ENCODE measurements around the gene GMDS. TPM values are rescaled to one million over a fixed set of nuclear protein-coding genes. Genes with fewer than 3 reads are reported as not detected.
"Not testable (repeated sequence)": the region's sequence is repeated elsewhere in the genome, so short reads cannot be mapped to it uniquely, and the experiment has no call there.

Gene GMDS
- total RNA-seq, 2 experiments from 2014 or later, result 13.9 to 16.4 TPM

DNA sequence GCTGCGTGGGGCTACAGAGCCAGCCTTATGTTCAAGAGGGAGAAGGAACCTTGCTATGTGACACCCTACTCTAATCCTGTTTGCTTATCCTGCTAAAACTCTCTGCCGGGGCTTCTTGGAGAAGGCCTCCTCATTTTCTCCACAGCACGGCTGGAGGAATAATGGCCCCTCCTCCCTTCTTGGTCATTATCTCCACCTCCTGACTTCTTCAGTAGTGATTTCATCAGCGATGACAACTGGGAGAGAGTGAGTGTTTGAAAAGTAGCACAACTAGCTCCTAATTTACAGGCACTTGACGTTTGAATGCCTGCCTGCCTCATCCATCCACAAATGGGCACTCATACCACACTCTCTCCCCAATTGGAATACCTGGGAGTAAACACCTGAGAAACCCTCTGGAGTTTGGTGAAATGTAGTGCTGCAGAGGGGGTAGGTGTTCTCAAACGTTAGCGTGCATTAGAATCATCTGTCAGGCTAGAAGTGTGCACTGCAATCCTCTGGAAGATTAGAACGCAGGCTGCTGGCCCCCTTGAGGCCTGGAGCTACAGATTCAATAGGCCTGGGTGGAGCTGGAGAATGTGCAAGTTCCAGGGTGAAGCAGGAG lies 487.2 kb downstream of the GMDS start:
- Histone ChIP-seq H3K4me3 (ENCODE audit: low read length) (no peak overlapping the region), H3K4me1 (ENCODE audit: insufficient read depth, low read length) (no peaks in the 10 kb centered on the region), H3K36me3 (ENCODE audit: insufficient read depth, low read length) (no peaks in the 10 kb centered on the region), H3K9me3 (ENCODE audit: control insufficient read depth in 1 of 2, insufficient read depth in 1 of 2, low read length in 2 of 2) (no peaks in the 10 kb centered on the region), H3K27me3 (ENCODE audit: control insufficient read depth in 1 of 2, insufficient read depth in 2 of 2, low read length in 2 of 2) (no peaks in the 10 kb centered on the region), H3K27ac (ENCODE audit: low read depth in 1 of 2, low read length in 2 of 2) (no peak overlapping the region)
- Mint-ChIP-seq H3K4me3 (no peak overlapping the region), H3K27me3 (no peaks in the 10 kb centered on the region), H3K4me1 (ENCODE audit: low read depth) (no peaks in the 10 kb centered on the region), H3K36me3 (ENCODE audit: low read depth) (peaks cover 32% of the 10 kb centered on the region), H3K9me3 (peaks cover 3% of the 10 kb centered on the region), H3K27ac (no peak overlapping the region)
- POLR2A ChIA-PET, result no interaction called here
- DNase-seq (no peak), ATAC-seq (ENCODE audit: poor library complexity) (no peak)
- CTCF ChIA-PET, result no interaction called here
- intact Hi-C loops (cut with DNase I, micrococcal nuclease), result no loop called here
- TF ChIP-seq, protein P1, sequence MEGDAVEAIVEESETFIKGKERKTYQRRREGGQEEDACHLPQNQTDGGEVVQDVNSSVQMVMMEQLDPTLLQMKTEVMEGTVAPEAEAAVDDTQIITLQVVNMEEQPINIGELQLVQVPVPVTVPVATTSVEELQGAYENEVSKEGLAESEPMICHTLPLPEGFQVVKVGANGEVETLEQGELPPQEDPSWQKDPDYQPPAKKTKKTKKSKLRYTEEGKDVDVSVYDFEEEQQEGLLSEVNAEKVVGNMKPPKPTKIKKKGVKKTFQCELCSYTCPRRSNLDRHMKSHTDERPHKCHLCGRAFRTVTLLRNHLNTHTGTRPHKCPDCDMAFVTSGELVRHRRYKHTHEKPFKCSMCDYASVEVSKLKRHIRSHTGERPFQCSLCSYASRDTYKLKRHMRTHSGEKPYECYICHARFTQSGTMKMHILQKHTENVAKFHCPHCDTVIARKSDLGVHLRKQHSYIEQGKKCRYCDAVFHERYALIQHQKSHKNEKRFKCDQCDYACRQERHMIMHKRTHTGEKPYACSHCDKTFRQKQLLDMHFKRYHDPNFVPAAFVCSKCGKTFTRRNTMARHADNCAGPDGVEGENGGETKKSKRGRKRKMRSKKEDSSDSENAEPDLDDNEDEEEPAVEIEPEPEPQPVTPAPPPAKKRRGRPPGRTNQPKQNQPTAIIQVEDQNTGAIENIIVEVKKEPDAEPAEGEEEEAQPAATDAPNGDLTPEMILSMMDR (IDR thresholded peaks at IDR 0.05), result no peak

DNA sequence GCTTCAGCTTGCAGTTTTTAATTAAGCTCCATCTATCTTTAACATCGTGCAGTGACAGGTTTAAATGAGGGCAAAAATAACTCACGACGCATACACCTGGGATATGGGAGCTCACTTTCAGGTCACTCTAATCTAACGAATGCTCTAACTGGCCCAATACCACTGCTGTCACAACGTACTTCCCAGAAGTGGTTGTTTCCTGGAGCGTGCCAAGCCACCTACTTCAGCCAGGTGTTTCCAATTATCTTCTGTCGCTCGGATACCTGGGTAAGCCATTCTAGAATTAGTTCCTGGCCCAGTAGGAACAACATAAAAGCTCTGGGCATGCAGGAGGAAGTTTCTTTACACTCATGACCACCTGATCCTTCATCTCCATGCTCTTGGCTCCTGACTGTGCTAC lies 488.3 kb downstream of the GMDS start:
- DNase-seq, result no peak

DNA sequence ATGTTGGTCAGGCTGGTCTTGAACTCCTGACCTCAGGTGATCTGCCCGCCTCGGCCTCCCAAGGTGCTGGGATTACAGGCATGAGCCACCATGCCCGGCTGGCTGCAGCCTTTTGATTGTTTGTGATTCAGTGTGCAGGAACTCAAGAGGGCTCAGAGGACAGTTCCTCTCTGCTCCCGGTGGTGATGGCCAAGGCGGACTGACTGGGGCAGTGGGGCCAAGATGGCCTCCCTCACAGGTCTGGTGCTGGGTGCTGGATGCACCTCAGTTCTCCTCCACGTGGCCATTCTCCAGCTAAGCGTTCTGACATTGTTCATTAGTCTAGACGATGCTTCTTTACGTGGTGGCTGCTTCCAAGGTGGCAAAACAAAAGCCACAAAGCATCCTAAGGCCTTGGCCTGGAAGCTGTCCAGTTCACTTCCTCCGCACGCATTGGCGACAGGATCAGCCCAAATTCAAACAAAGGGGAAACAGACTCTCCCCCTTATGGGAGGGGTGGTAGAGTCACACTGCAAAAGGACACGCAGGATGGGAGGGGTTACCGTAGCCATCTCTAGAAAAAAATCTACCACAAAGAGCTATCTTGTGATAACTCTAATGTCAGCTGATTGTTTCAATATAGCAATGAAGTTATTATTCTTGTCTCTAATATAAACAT lies 488.8 kb downstream of the GMDS start:
- TF ChIP-seq, protein P1 (IDR thresholded peaks at IDR 0.05), result no peak
- Mint-ChIP-seq H3K4me1 (ENCODE audit: low read depth) (no peaks in the 10 kb centered on the region), H3K27ac (no peak overlapping the region), H3K4me3 (no peak overlapping the region), H3K36me3 (ENCODE audit: low read depth) (peaks cover 47% of the 10 kb centered on the region), H3K9me3 (peaks cover 3% of the 10 kb centered on the region), H3K27me3 (no peaks in the 10 kb centered on the region)
- H3K36me3 ChIP-seq (ENCODE audit: insufficient read depth, low read length), result no peaks in the 10 kb centered on the region
- CTCF ChIA-PET, result interaction anchor here (1.8 kb wide), 1 partner anchor 9 kb away, joined by 4 read pairs; no protein-coding TSS in a partner anchor
- ATAC-seq (ENCODE audit: poor library complexity), result no peak
- H3K27ac ChIP-seq (ENCODE audit: low read depth in 1 of 2, low read length in 2 of 2), result no peak overlapping the region
- peaks cover 0 to under 1% of the 10 kb centered on the region in 2 experiments for H3K9me3 ChIP-seq (ENCODE audit: control insufficient read depth in 1 of 2, insufficient read depth in 1 of 2, low read length in 2 of 2)
- intact Hi-C loops (cut with DNase I, micrococcal nuclease), result no loop called here
- DNase-seq, result no peak
- H3K4me1 ChIP-seq (ENCODE audit: insufficient read depth, low read length), result no peaks in the 10 kb centered on the region
- no peak overlapping the region for H3K4me3 ChIP-seq (ENCODE audit: low read length)
- no peaks in the 10 kb centered on the region for H3K27me3 ChIP-seq (ENCODE audit: control insufficient read depth in 1 of 2, insufficient read depth in 2 of 2, low read length in 2 of 2)
- POLR2A ChIA-PET, result no interaction called here

More for the DNA sequence above, 488.3 kb downstream of the GMDS start:
- H3K27me3 Mint-ChIP-seq, result no peaks in the 10 kb centered on the region
- no peak for ATAC-seq (ENCODE audit: poor library complexity)
- CTCF ChIA-PET, result interaction anchor here (1.8 kb wide), 1 partner anchor 10 kb away, joined by 4 read pairs; no protein-coding TSS in a partner anchor
- TF ChIP-seq, protein P1 (IDR thresholded peaks at IDR 0.05), result no peak
- H3K36me3 ChIP-seq (ENCODE audit: insufficient read depth, low read length), result no peaks in the 10 kb centered on the region
- H3K27me3 ChIP-seq (ENCODE audit: control insufficient read depth in 1 of 2, insufficient read depth in 2 of 2, low read length in 2 of 2), result no peaks in the 10 kb centered on the region
- H3K9me3 ChIP-seq (ENCODE audit: control insufficient read depth in 1 of 2, insufficient read depth in 1 of 2, low read length in 2 of 2), result no peaks in the 10 kb centered on the region
- peaks cover 3% of the 10 kb centered on the region for H3K9me3 Mint-ChIP-seq
- no peak overlapping the region for H3K27ac Mint-ChIP-seq
- no peak overlapping the region for H3K4me3 ChIP-seq (ENCODE audit: low read length)
- H3K4me3 Mint-ChIP-seq, result no peak overlapping the region
- H3K36me3 Mint-ChIP-seq (ENCODE audit: low read depth), result peaks cover 41% of the 10 kb centered on the region
- no peaks in the 10 kb centered on the region for H3K4me1 Mint-ChIP-seq (ENCODE audit: low read depth)
- POLR2A ChIA-PET, result no interaction called here
- H3K27ac ChIP-seq (ENCODE audit: low read depth in 1 of 2, low read length in 2 of 2), result no peak overlapping the region
- intact Hi-C loops (cut with DNase I, micrococcal nuclease), result no loop called here
- no peaks in the 10 kb centered on the region for H3K4me1 ChIP-seq (ENCODE audit: insufficient read depth, low read length)

DNA sequence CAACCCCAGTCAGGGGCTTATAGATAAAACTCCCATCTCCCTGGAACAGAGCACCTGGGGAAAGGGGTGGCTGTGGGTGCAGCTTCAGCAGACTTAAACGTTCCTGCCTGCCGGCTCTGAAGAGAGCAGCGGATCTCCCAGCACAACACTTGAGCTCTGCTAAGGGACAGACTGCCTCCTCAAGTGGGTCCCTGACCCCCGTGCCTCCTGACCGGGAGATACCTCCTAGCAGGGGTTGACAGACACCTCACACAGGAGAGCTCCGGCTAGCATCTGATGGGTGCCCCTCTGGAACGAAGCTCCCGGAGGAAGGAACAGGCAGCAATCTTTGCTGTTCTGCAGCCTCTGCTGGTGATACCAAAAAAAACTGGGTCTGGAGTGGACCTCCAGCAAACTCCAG lies 494.3 kb downstream of the GMDS start:
- H3K4me3 ChIP-seq (ENCODE audit: low read length); H3K4me3 Mint-ChIP-seq; H3K4me1 Mint-ChIP-seq (ENCODE audit: low read depth); ATAC-seq (ENCODE audit: poor library complexity); intact Hi-C loops (cut with DNase I, micrococcal nuclease); H3K36me3 ChIP-seq (ENCODE audit: insufficient read depth, low read length); H3K9me3 Mint-ChIP-seq; POLR2A ChIA-PET; CTCF ChIA-PET; DNase-seq; H3K27me3 Mint-ChIP-seq; H3K27ac ChIP-seq (ENCODE audit: low read depth in 1 of 2, low read length in 2 of 2); H3K27ac Mint-ChIP-seq; H3K27me3 ChIP-seq (ENCODE audit: control insufficient read depth in 1 of 2, insufficient read depth in 2 of 2, low read length in 2 of 2); H3K4me1 ChIP-seq (ENCODE audit: insufficient read depth, low read length): not testable (repeated sequence)
- peaks cover 0 to 14% of the 10 kb centered on the region in 2 experiments for H3K9me3 ChIP-seq (ENCODE audit: control insufficient read depth in 1 of 2, insufficient read depth in 1 of 2, low read length in 2 of 2)
- H3K36me3 Mint-ChIP-seq (ENCODE audit: low read depth), result peaks cover 41% of the 10 kb centered on the region

All from CD4-positive, alpha-beta T cell (primary cell).